Upper lobe of left lung (tissue), 6 donors: ENCODE results near the gene KCNAB2. TPM values are rescaled to one million over a fixed set of nuclear protein-coding genes. Genes with fewer than 3 reads are reported as not detected.

Experiments
- ATAC-seq, 2 donors: fragments of 200-7000 bp; cut with Tn5 transposase; one replicate each; pipeline ENCODE4 v1.9.1; 2022; ENCODE audit warnings: mild to moderate bottlenecking in 2 of 2, moderate library complexity in 2 of 2; ENCODE audit not compliant: low FRiP score in 2 of 2
- DNase-seq, 2 donors: peaks; one replicate each; pipeline ENCODE4 v3.0.0-alpha.2; 2019 to 2020
- H3K27ac ChIP-seq, 4 donors: fragments of 200-600 bp; sonication (generic); one replicate each; pipeline ENCODE4 v1.5.1; 2016 to 2019
- H3K27me3 ChIP-seq, 4 donors: fragments of 200-600 bp; sonication (generic); one replicate each; pipeline ENCODE4 v1.5.1; 2017 to 2019
- H3K36me3 ChIP-seq, 4 donors: fragments of 200-600 bp; sonication (generic); one replicate each; pipeline ENCODE4 v1.5.1; 2016 to 2019
- H3K4me1 ChIP-seq, 4 donors: fragments of 200-600 bp; sonication (generic); one replicate each; pipeline ENCODE4 v1.5.1; 2018 to 2019
- H3K4me3 ChIP-seq, 4 donors: fragments of 200-600 bp; sonication (generic); one replicate each; pipeline ENCODE4 v1.5.1; 2017 to 2019; ENCODE audit warnings: mild to moderate bottlenecking in 2 of 4, moderate library complexity in 1 of 4
- H3K9me3 ChIP-seq, 4 donors: fragments of 200-600 bp; sonication (generic); one replicate each; pipeline ENCODE4 v1.5.1; 2018 to 2019
- CTCF ChIP-seq, 6 experiments: fragments of 450-650 bp in 4 of 6; fragments of 200-600 bp in 2 of 6; sonication (generic) in 2 of 6; IDR thresholded peaks; one replicate each; pipeline ENCODE4 v1.5.1; 2016 to 2019; ENCODE audit warnings: antibody characterized with exemption in 6 of 6
- EP300 ChIP-seq, 4 donors: sonication (generic); formaldehyde crosslinking; IDR thresholded peaks; one replicate each; pipeline ENCODE4 v1.5.1; 2017; ENCODE audit warnings: antibody characterized with exemption in 4 of 4, control low read depth in 2 of 4
- POLR2A ChIP-seq, 4 donors: fragments of 450-650 bp; IDR thresholded peaks; one replicate each; pipeline ENCODE4 v1.5.1; 2016 to 2017; ENCODE audit warnings: antibody characterized with exemption in 4 of 4, mild to moderate bottlenecking in 2 of 4
- POLR2AphosphoS5 ChIP-seq, 2 donors: sonication (generic); formaldehyde crosslinking; IDR thresholded peaks; one replicate each; pipeline ENCODE4 v1.5.1; 2017; ENCODE audit warnings: antibody characterized with exemption in 2 of 2
- WGBS, 2 donors: methylation state at CpG; one replicate each; pipeline ENCODE4 v1.1.5; 2017 to 2018; 5-methylcytosine and 5-hydroxymethylcytosine counted together
- total RNA-seq, 6 donors: library from RNA; depleted of rRNA in 4 of 6; stranded (reverse); fragments of >200 nt in 4 of 6; gene quantifications; one replicate each; pipeline versions ENCODE4 v1.1.0 to v1.2.1, GENCODE V29; 2016 to 2021
- donor health status: DM: no; HTN: no; CAD: no; lungs with moderate emphysema.
- donor health status: DM: no; HTN: yes; CAD: no; lungs with severe emphysema.

The KCNAB2 gene
- total RNA-seq, 6 donors from 2014 or later: 36.9 to 129 (median 97.8) TPM

- Histone ChIP-seq H3K27me3 (no peaks in the 10 kb centered on the region), H3K27ac (no peak overlapping the region), H3K36me3 (peaks cover 0 to 9% (median 4%) of the 10 kb centered on the region in 4 donors), H3K4me1 (no peaks in the 10 kb centered on the region), H3K4me3 (no peak overlapping the region), H3K9me3 (no peaks in the 10 kb centered on the region)
- DNase-seq (peak in 1 of 2 donors; percentile 40), ATAC-seq (no peak)
- TF ChIP-seq CTCF (IDR thresholded peaks at IDR 0.05) (no peak), EP300 (IDR thresholded peaks at IDR 0.05) (no peak), POLR2AphosphoS5 (IDR thresholded peaks at IDR 0.05) (no peak), POLR2A (IDR thresholded peaks at IDR 0.05) (no peak)
- 90% methylated on average over 3 to 14 of the region's 15 CpGs for WGBS, 2 donors
These were observed 51.5 kb downstream of the KCNAB2 start for GRCh38 chr1:6097117-6097595.

- H3K4me1 ChIP-seq: no peaks in the 10 kb centered on the region
- no peaks in the 10 kb centered on the region for H3K9me3 ChIP-seq
- WGBS, 2 donors: 76 to 84% methylated on average over 17 of the region's 17 CpGs
- no peak for TF ChIP-seq POLR2AphosphoS5 (IDR thresholded peaks at IDR 0.05)
- no peak for TF ChIP-seq CTCF (IDR thresholded peaks at IDR 0.05)
- no peak for TF ChIP-seq POLR2A (IDR thresholded peaks at IDR 0.05)
- no peak for TF ChIP-seq EP300 (IDR thresholded peaks at IDR 0.05)
- peaks cover 0 to 9% (median 4%) of the 10 kb centered on the region in 4 donors for H3K36me3 ChIP-seq
- H3K4me3 ChIP-seq: no peak overlapping the region
- H3K27ac ChIP-seq: no peak overlapping the region
- no peaks in the 10 kb centered on the region for H3K27me3 ChIP-seq
- ATAC-seq (no peak), DNase-seq (peak in 1 of 2 donors; percentile 56)
These were observed 52.1 kb downstream of the KCNAB2 start for GRCh38 chr1:6097824-6098223.

DNA sequence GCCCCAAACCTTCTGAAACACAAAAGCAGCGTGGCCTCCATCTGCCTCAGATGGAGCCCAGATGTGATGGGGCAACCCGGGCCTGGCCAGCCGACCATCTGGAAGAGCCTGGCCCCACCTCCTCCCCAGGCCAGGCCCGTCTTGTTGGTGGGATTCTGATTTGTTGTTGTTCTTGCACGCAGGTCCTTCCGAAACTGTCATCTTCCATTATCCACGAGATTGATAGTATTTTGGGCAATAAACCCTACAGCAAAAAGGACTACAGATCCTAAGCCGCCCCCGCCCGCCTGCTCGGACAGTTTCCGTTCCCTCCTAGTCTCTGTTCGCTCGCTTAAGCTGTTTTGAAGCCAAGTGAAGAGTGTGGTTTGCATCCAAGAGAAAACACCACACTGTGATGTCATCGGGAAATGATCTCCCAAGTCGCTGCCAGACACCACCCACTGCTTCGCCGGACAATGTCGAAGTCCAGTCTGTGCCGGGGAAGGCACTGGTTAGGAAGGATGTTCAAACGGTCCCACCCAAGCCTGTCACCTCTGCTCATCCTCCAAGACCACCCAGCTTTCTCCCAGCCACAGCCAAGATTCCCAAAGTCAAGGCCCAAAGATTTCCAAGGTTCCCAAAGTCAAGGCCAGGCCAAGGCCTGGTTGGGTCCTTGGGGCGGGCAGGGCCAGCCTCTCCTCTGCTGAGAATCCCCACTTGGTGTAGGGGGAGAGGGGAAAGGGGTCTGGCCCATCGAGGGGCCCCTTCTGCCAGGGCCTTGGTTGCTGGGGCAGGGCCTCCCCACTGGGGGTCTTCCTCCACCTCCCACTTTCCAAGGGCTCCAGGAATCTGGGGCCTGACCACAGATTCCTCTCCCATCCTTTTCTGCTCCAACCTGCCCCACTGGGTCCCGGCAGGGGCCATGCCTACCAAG is 52.9 kb downstream of the KCNAB2 start:
- 79 to 86% methylated on average over 20 to 24 of the region's 24 CpGs for WGBS, 2 donors
- TF ChIP-seq POLR2A (IDR thresholded peaks at IDR 0.05) (no peak), POLR2AphosphoS5 (IDR thresholded peaks at IDR 0.05) (no peak), CTCF (IDR thresholded peaks at IDR 0.05) (no peak), EP300 (IDR thresholded peaks at IDR 0.05) (no peak)
- peak in 1 of 2 donors; percentile 78 for ATAC-seq
- no peak overlapping the region for H3K27ac ChIP-seq
- H3K27me3 ChIP-seq: no peaks in the 10 kb centered on the region
- no peak overlapping the region for H3K4me3 ChIP-seq
- peak in 1 of 2 donors; percentile 44 for DNase-seq
- H3K36me3 ChIP-seq: peaks cover 0 to 9% (median 2%) of the 10 kb centered on the region in 4 donors
- H3K4me1 ChIP-seq: no peaks in the 10 kb centered on the region
- H3K9me3 ChIP-seq: no peaks in the 10 kb centered on the region

GRCh38 chr1:6099297-6099696 is 53.6 kb downstream of the KCNAB2 start:
- WGBS, 2 donors: 89 to 92% methylated on average over 8 to 9 of the region's 15 CpGs
- peak in 1 of 2 donors; percentile 70 for DNase-seq
- TF ChIP-seq EP300 (IDR thresholded peaks at IDR 0.05) (no peak), CTCF (IDR thresholded peaks at IDR 0.05) (no peak), POLR2A (IDR thresholded peaks at IDR 0.05) (no peak), POLR2AphosphoS5 (IDR thresholded peaks at IDR 0.05) (no peak)
- no peak overlapping the region for H3K27ac ChIP-seq
- H3K9me3 ChIP-seq: no peaks in the 10 kb centered on the region
- H3K4me1 ChIP-seq: no peaks in the 10 kb centered on the region
- peaks cover 0 to 9% (median 2%) of the 10 kb centered on the region in 4 donors for H3K36me3 ChIP-seq
- no peak overlapping the region for H3K4me3 ChIP-seq
- H3K27me3 ChIP-seq: no peaks in the 10 kb centered on the region
- ATAC-seq: no peak
